Keratinocyte (primary cell): ENCODE data around the gene ZPBP. TPM values are rescaled to one million over a fixed set of nuclear protein-coding genes. Genes with fewer than 3 reads are reported as not detected.

Source experiments
- DNase-seq: peaks from one replicate; pipeline ENCODE4 v3.0.0-alpha.2; 2011; ENCODE audit warnings: low read depth, missing footprints, low spot score
- FAIRE-seq: peaks from 2 replicates; lab custom pipeline; 2011; peaks lifted over from hg19 to GRCh38; lab: Jason Lieb, UNC
- H2AFZ ChIP-seq: 2 replicates; pipeline ENCODE4 v1.6.0; 2012; ENCODE audit warnings: low read length, control low read depth, inconsistent platforms; ENCODE audit not compliant: control insufficient read depth
- H3K27ac ChIP-seq: 2 replicates; pipeline ENCODE4 v1.5.1; 2011; ENCODE audit warnings: low read length; ENCODE audit not compliant: control insufficient read depth, insufficient read depth
- H3K27me3 ChIP-seq: 3 replicates; pipeline ENCODE4 v1.6.0; 2011; ENCODE audit warnings: low read length; ENCODE audit not compliant: control insufficient read depth, insufficient read depth; ENCODE audit errors: extremely low read depth
- H3K36me3 ChIP-seq, 2 experiments: 2 replicates in 1 of 2; 3 replicates in 1 of 2; pipeline ENCODE4 v1.5.1; 2011; ENCODE audit warnings: low read length in 2 of 2, mild to moderate bottlenecking in 1 of 2; ENCODE audit not compliant: control insufficient read depth in 2 of 2, insufficient read depth in 2 of 2; ENCODE audit errors: extremely low read depth in 1 of 2
- H3K4me1 ChIP-seq: 3 replicates; pipeline ENCODE4 v1.5.1; 2011; ENCODE audit warnings: low read length; ENCODE audit not compliant: control insufficient read depth, insufficient read depth; ENCODE audit errors: extremely low read depth
- H3K4me2 ChIP-seq: 3 replicates; pipeline ENCODE4 v1.6.0; 2011; ENCODE audit warnings: low read depth, low read length; ENCODE audit not compliant: control insufficient read depth, insufficient read depth; ENCODE audit errors: extremely low read depth
- H3K4me3 ChIP-seq, 3 experiments: fragments of 200-600 bp in 1 of 3; sonication (generic) in 1 of 3; 2 replicates in 2 of 3; 3 replicates in 1 of 3; pipeline ENCODE4 v1.5.1; 2011 to 2016; ENCODE audit warnings: low read length in 3 of 3, mild to moderate bottlenecking in 3 of 3, control low read depth in 2 of 3, inconsistent platforms in 1 of 3, low read depth in 1 of 3, mixed read lengths in 1 of 3, mixed run types in 1 of 3, moderate library complexity in 1 of 3; ENCODE audit not compliant: control insufficient read depth in 2 of 3, insufficient read depth in 2 of 3; ENCODE audit errors: extremely low read depth in 1 of 3
- H3K79me2 ChIP-seq: 2 replicates; pipeline ENCODE4 v1.6.0; 2012; ENCODE audit warnings: low read length; ENCODE audit not compliant: control insufficient read depth, insufficient read depth
- H3K9ac ChIP-seq: 3 replicates; pipeline ENCODE4 v1.6.0; 2011; ENCODE audit warnings: low read length; ENCODE audit not compliant: control insufficient read depth, insufficient read depth; ENCODE audit errors: extremely low read depth
- H3K9me1 ChIP-seq: 3 replicates; pipeline ENCODE4 v1.6.0; 2011; ENCODE audit warnings: low read length; ENCODE audit not compliant: control insufficient read depth, insufficient read depth; ENCODE audit errors: extremely low read depth
- H3K9me3 ChIP-seq: 2 replicates; pipeline ENCODE4 v1.5.1; 2012; ENCODE audit warnings: low read depth, low read length; ENCODE audit not compliant: control insufficient read depth
- H4K20me1 ChIP-seq: 3 replicates; pipeline ENCODE4 v1.6.0; 2011; ENCODE audit warnings: low read length; ENCODE audit not compliant: control insufficient read depth, insufficient read depth; ENCODE audit errors: extremely low read depth
- EZH2 ChIP-seq: IDR thresholded peaks from one replicate; pipeline ENCODE4 v1.6.1; 2012; ENCODE audit warnings: inconsistent platforms, mild to moderate bottlenecking, low read length, moderate library complexity
- dilution Hi-C: fragments of 300-500 bp; cut with MboI; formaldehyde crosslinking; loops from one replicate; pipeline ENCODE4 v1.7.0; 2020; ENCODE audit warnings: low sequenced_read_pairs; ENCODE audit not compliant: extremely low pct_ligation_motif_present
- polyA plus RNA-seq, 5 experiments: library from polyadenylated mRNA; depleted of rRNA in 3 of 5; stranded (reverse) in 3 of 5; stranded (forward) in 1 of 5; unstranded in 1 of 5; fragments of >200 nt; gene quantifications; 1 replicate in 1 of 5; 2 replicates in 3 of 5; 3 replicates in 1 of 5; pipeline versions ENCODE4 v1.2.1 to v1.2.3, GENCODE V29; 2011 to 2012; ENCODE audit warnings: missing spikeins in 2 of 5, low read depth in 1 of 5, low replicate concordance in 1 of 5
- TF ChIP-seq, protein P1 (sequence below), 3 experiments: IDR thresholded peaks in 1 of 3; conservative IDR thresholded peaks in 1 of 3; optimal IDR thresholded peaks in 1 of 3; 2 replicates in 2 of 3; 3 replicates in 1 of 3; pipeline versions ENCODE3 to v1.5.1; 2011; ENCODE audit warnings: low read length in 3 of 3, mild to moderate bottlenecking in 3 of 3, moderate library complexity in 2 of 3, control low read depth in 1 of 3, inconsistent platforms in 1 of 3; ENCODE audit not compliant: insufficient read depth in 2 of 3; ENCODE audit errors: extremely low read depth in 1 of 3

Gene ZPBP
- polyA plus RNA-seq, 1 donor (not counting 4 experiments of a cell fraction or from before 2014, with no cell fraction given), result not detected

DNA sequence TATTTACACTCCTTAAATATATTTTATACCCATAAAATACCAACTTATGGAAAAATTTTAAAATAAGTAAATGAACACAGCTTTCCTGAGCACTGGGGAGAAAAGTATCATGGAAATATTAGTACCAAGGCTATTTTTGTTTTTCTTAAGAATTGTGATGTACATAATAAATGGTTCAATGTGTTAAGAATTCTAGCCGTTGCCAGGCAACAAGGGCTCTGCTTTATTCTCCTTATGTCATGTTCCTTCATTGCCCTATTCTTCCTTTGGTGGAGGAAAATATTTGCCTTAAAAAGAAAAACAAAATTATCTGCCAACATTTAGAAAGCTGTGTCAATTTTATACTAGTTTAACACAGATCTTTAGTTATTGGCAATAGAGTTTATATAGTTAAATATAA lies 2.6 kb upstream of the ZPBP start:
- no peak overlapping the region for H2AFZ ChIP-seq
- TF ChIP-seq EZH2, result no peak
- TF ChIP-seq, protein P1, sequence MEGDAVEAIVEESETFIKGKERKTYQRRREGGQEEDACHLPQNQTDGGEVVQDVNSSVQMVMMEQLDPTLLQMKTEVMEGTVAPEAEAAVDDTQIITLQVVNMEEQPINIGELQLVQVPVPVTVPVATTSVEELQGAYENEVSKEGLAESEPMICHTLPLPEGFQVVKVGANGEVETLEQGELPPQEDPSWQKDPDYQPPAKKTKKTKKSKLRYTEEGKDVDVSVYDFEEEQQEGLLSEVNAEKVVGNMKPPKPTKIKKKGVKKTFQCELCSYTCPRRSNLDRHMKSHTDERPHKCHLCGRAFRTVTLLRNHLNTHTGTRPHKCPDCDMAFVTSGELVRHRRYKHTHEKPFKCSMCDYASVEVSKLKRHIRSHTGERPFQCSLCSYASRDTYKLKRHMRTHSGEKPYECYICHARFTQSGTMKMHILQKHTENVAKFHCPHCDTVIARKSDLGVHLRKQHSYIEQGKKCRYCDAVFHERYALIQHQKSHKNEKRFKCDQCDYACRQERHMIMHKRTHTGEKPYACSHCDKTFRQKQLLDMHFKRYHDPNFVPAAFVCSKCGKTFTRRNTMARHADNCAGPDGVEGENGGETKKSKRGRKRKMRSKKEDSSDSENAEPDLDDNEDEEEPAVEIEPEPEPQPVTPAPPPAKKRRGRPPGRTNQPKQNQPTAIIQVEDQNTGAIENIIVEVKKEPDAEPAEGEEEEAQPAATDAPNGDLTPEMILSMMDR (optimal IDR thresholded peaks at IDR 0.05 in 1 of 3, IDR thresholded peaks at IDR 0.05 in 1 of 3, conservative IDR thresholded peaks at IDR 0.05 in 1 of 3; ENCODE audit: extremely low read depth in 1 of 3, insufficient read depth in 2 of 3, low read length in 3 of 3), result no peak
- no peaks in the 10 kb centered on the region for H3K79me2 ChIP-seq
- H3K36me3 ChIP-seq, result no peaks in the 10 kb centered on the region
- no peak overlapping the region for H3K4me3 ChIP-seq
- H3K27me3 ChIP-seq, result peaks cover 4% of the 10 kb centered on the region
- no peak overlapping the region for H3K27ac ChIP-seq
- no peaks in the 10 kb centered on the region for H4K20me1 ChIP-seq
- no peak overlapping the region for H3K4me2 ChIP-seq
- FAIRE-seq (no peak), DNase-seq (no peak)
- no peaks in the 10 kb centered on the region for H3K9me3 ChIP-seq
- H3K4me1 ChIP-seq, result no peaks in the 10 kb centered on the region
- no peak overlapping the region for H3K9ac ChIP-seq
- H3K9me1 ChIP-seq, result no peaks in the 10 kb centered on the region
- dilution Hi-C loops, result no loop called here

DNA sequence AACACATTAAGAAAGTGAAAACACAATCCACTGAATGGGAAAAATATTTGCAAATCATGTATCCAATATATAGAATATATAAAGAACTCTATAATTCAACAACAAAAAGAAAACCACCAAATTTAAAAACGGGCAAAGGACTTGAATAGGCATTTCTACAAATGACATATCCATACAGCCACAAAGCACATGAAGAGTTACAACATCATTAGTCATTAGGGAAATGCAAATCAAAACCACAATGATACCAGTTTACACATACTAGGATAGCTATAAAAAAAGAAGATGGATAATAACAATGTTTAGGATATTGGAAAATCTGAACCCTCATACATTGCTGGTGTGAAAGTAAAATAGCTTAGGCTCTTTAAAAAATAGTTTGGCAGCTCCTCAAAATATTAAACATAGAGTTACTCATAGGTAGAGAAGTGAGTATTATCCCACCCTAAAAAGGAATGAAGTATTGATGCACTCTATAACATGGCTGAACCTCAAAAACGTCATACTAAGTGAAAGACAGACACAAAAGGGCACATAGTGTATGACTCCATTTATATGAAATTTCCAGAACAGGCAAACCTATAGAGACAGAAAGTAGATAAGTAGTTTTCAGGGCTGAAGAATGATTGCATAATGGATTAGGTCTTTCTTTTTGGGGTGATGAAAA lies 4.5 kb downstream of the ZPBP start:
- no peaks in the 10 kb centered on the region for H3K4me1 ChIP-seq
- H3K27ac ChIP-seq, result no peak overlapping the region
- H3K27me3 ChIP-seq, result no peaks in the 10 kb centered on the region
- no peaks in the 10 kb centered on the region for H3K9me3 ChIP-seq
- FAIRE-seq, result no peak
- H3K36me3 ChIP-seq, result no peaks in the 10 kb centered on the region
- no peak overlapping the region for H3K9ac ChIP-seq
- TF ChIP-seq EZH2, result no peak
- TF ChIP-seq, protein P1 (optimal IDR thresholded peaks at IDR 0.05 in 1 of 3, IDR thresholded peaks at IDR 0.05 in 1 of 3, conservative IDR thresholded peaks at IDR 0.05 in 1 of 3; ENCODE audit: extremely low read depth in 1 of 3, insufficient read depth in 2 of 3, low read length in 3 of 3), result no peak
- H3K9me1 ChIP-seq, result no peaks in the 10 kb centered on the region
- H3K79me2 ChIP-seq, result no peaks in the 10 kb centered on the region
- no peak for DNase-seq
- H3K4me2 ChIP-seq, result no peak overlapping the region
- no peaks in the 10 kb centered on the region for H4K20me1 ChIP-seq
- H2AFZ ChIP-seq, result no peak overlapping the region
- no peak overlapping the region for H3K4me3 ChIP-seq
- dilution Hi-C loops, result no loop called here
